WTC11 (cell line): ENCODE measurements around the gene PAFAH2.

Experiments
- CREB1 ChIP-seq: sonication (generic); formaldehyde crosslinking; IDR thresholded peaks from 2 replicates; pipeline ENCODE4 v1.8.0; 2023; ENCODE audit warnings: mild to moderate bottlenecking, missing genetic modification reagents
- CREM ChIP-seq: sonication (generic); formaldehyde crosslinking; IDR thresholded peaks from 2 replicates; pipeline ENCODE4 v1.8.1; 2022; ENCODE audit warnings: mild to moderate bottlenecking, missing genetic modification reagents, moderate library complexity
- CTCF ChIP-seq: fragments of 200-600 bp; IDR thresholded peaks from 2 replicates; pipeline ENCODE4 v1.8.0; 2022; ENCODE audit warnings: antibody characterized with exemption
- FOXK1 ChIP-seq: sonication (generic); formaldehyde crosslinking; IDR thresholded peaks from 2 replicates; pipeline ENCODE4 v1.8.0; 2022; ENCODE audit warnings: mild to moderate bottlenecking, moderate library complexity, missing genetic modification reagents
- MYBL2 ChIP-seq: sonication (generic); formaldehyde crosslinking; IDR thresholded peaks from 2 replicates; pipeline ENCODE4 v1.8.1; 2023; ENCODE audit warnings: mild to moderate bottlenecking, moderate library complexity, missing genetic modification reagents
- NFE2L1 ChIP-seq: sonication (generic); formaldehyde crosslinking; IDR thresholded peaks from 2 replicates; pipeline ENCODE4 v1.8.1; 2023; ENCODE audit warnings: missing genetic modification reagents
- NR1H2 ChIP-seq: sonication (generic); formaldehyde crosslinking; IDR thresholded peaks from 2 replicates; pipeline ENCODE4 v1.9.0; 2021; ENCODE audit warnings: mild to moderate bottlenecking, moderate library complexity, missing genetic modification reagents
- NR3C1 ChIP-seq: sonication (generic); formaldehyde crosslinking; conservative IDR thresholded peaks from 2 replicates; pipeline ENCODE4 v1.8.1; 2023; ENCODE audit warnings: low read depth, mild to moderate bottlenecking, missing genetic modification reagents
- SP1 ChIP-seq: sonication (generic); formaldehyde crosslinking; conservative IDR thresholded peaks from 2 replicates; pipeline ENCODE4 v1.8.1; 2022; ENCODE audit warnings: missing genetic modification reagents
- ZNF219 ChIP-seq: sonication (generic); formaldehyde crosslinking; IDR thresholded peaks from 2 replicates; pipeline ENCODE4 v1.8.0; 2023; ENCODE audit warnings: missing genetic modification reagents, mild to moderate bottlenecking, borderline replicate concordance
- TF ChIP-seq, protein P1 (sequence below): sonication (generic); formaldehyde crosslinking; IDR thresholded peaks from 2 replicates; pipeline ENCODE4 v1.8.0; 2022; ENCODE audit warnings: mild to moderate bottlenecking, missing genetic modification reagents
- TF ChIP-seq, protein P2 (sequence below): sonication (generic); formaldehyde crosslinking; IDR thresholded peaks from 2 replicates; pipeline ENCODE4 v1.8.1; 2023; ENCODE audit warnings: mild to moderate bottlenecking, missing genetic modification reagents, moderate library complexity

- TF ChIP-seq NR3C1 (CRISPR knock-in tag) (no peak), CTCF (no peak), CREB1 (CRISPR knock-in tag) (no peak), NFE2L1 (no peak), FOXK1 (no peak), NR1H2 (CRISPR knock-in tag) (no peak), CREM (CRISPR knock-in tag) (no peak), MYBL2 (CRISPR knock-in tag) (no peak), SP1 (CRISPR knock-in tag) (no peak), ZNF219 (CRISPR knock-in tag) (no peak)
- TF ChIP-seq, protein P1, sequence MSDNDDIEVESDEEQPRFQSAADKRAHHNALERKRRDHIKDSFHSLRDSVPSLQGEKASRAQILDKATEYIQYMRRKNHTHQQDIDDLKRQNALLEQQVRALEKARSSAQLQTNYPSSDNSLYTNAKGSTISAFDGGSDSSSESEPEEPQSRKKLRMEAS (CRISPR knock-in tag) = no peak
- TF ChIP-seq, protein P2, sequence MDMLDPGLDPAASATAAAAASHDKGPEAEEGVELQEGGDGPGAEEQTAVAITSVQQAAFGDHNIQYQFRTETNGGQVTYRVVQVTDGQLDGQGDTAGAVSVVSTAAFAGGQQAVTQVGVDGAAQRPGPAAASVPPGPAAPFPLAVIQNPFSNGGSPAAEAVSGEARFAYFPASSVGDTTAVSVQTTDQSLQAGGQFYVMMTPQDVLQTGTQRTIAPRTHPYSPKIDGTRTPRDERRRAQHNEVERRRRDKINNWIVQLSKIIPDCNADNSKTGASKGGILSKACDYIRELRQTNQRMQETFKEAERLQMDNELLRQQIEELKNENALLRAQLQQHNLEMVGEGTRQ (CRISPR knock-in tag) = no peak
Measured at GRCh38 chr1:26025060-26025459, 27.2 kb upstream of the PAFAH2 start.
